G401 (cell line): ENCODE measurements around the gene MAX. TPM values are rescaled to one million over a fixed set of nuclear protein-coding genes. Genes with fewer than 3 reads are reported as not detected.

ENCODE experiments used
- DNase-seq: peaks from one replicate; pipeline ENCODE4 v3.0.0-alpha.2; 2015; ENCODE audit warnings: low spot score
- in situ Hi-C: cut with HindIII; loops from 2 replicates; pipeline ENCODE4 v1.10.0; 2016; ENCODE audit warnings: low sequenced_read_pairs, mixed read lengths
- total RNA-seq: library from RNA; depleted of rRNA; stranded (reverse); fragments of >200 nt; shearing (Covaris generic); gene quantifications from 2 replicates; pipeline ENCODE4 v1.2.3, GENCODE V29; 2014; rRNA removed

The MAX gene
- 23.6 and 29.5 TPM in 2 replicates for total RNA-seq

- DNase-seq, result peak; percentile 99
- in situ Hi-C loops, result no loop called here
These were observed at the start of gene MAX for GRCh38 chr14:65102441-65103149. TSS of gene MAX (minus strand) at chr14:65102517. CDS start at chr14:65102339, 178 bp downstream.

GRCh38 chr14:65151609-65151956 is 49.3 kb upstream of the MAX start:
- in situ Hi-C loops, result no loop called here
- peak; percentile 77 for DNase-seq

GRCh38 chr14:65150898-65151608 is 48.7 kb upstream of the MAX start:
- peak; percentile 57 for DNase-seq
- in situ Hi-C loops, result no loop called here

GRCh38 chr14:65149116-65149515 is 46.8 kb upstream of the MAX start:
- DNase-seq, result no peak
- in situ Hi-C loops, result no loop called here

GRCh38 chr14:65144170-65144569 is 41.9 kb upstream of the MAX start:
- in situ Hi-C loops, result no loop called here
- DNase-seq, result no peak

- DNase-seq, result no peak
- in situ Hi-C loops, result no loop called here
These were observed 40.8 kb upstream of the MAX start for GRCh38 chr14:65142914-65143625.

- in situ Hi-C loops, result no loop called here
- DNase-seq, result no peak
These were observed 40.1 kb upstream of the MAX start for GRCh38 chr14:65142429-65142828.

- no peak for DNase-seq
- in situ Hi-C loops, result no loop called here
These were observed 39.2 kb upstream of the MAX start for GRCh38 chr14:65141523-65141922.

GRCh38 chr14:65137648-65138307 is 35.5 kb upstream of the MAX start:
- no peak for DNase-seq
- in situ Hi-C loops, result no loop called here

- DNase-seq, result no peak
- in situ Hi-C loops, result no loop called here
These were observed 32.6 kb upstream of the MAX start for GRCh38 chr14:65134651-65135579.

- in situ Hi-C loops, result no loop called here
These were observed 30.5 kb upstream of the MAX start for GRCh38 chr14:65132855-65133254.

GRCh38 chr14:65131301-65131701 is 29.0 kb upstream of the MAX start:
- in situ Hi-C loops, result no loop called here
- DNase-seq, result no peak

More at GRCh38 chr14:65132855-65133254, 30.5 kb upstream of the MAX start:
- DNase-seq, result no peak

GRCh38 chr14:65128096-65128495 is 25.8 kb upstream of the MAX start:
- DNase-seq, result no peak
- in situ Hi-C loops, result no loop called here

GRCh38 chr14:65117769-65118745 is 15.7 kb upstream of the MAX start:
- in situ Hi-C loops, result no loop called here
- no peak for DNase-seq

- DNase-seq, result no peak
- in situ Hi-C loops, result no loop called here
These were observed 13.3 kb upstream of the MAX start for GRCh38 chr14:65115615-65116014.

GRCh38 chr14:65110525-65110924 is 8.2 kb upstream of the MAX start:
- DNase-seq, result no peak
- in situ Hi-C loops, result no loop called here

GRCh38 chr14:65109357-65109756 is 7.0 kb upstream of the MAX start:
- in situ Hi-C loops, result no loop called here
- DNase-seq, result no peak

- in situ Hi-C loops, result no loop called here
- DNase-seq, result no peak
These were observed 4.9 kb upstream of the MAX start for GRCh38 chr14:65107200-65107599.
